ENCODE data around the gene MRM2.

The MRM2 gene

DNA sequence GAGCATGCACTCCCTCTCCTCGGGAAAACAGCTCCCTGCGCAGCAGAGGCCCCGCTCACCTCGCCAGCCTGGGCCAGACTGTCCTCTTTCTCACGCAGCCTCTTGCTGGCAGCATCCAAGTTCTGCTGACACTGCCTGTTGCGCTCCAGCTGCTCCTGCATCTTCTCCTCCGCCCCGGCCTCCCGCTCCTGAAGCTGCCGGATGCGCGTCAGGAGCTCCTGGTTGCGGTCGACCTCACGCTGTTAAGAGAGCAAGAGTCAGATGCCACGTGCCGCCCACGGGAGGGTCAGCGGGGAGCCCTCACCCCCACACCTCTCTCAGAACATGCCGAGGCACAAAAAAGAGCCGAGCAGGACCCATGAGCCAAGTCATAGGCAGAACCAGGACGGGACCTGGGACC is 19.5 kb downstream of the MRM2 start:
- DNase-seq (ENCODE audit: low read depth in 2 of 2), result no peak

GRCh38 chr7:2220954-2221353 is 21.1 kb downstream of the MRM2 start:
- DNase-seq (ENCODE audit: low read depth in 2 of 2), result no peak

GRCh38 chr7:2220506-2220905 is 21.5 kb downstream of the MRM2 start:
- no peak for DNase-seq (ENCODE audit: low read depth in 2 of 2)

GRCh38 chr7:2220030-2220429 is 22.0 kb downstream of the MRM2 start:
- no peak for DNase-seq (ENCODE audit: low read depth in 2 of 2)

DNA sequence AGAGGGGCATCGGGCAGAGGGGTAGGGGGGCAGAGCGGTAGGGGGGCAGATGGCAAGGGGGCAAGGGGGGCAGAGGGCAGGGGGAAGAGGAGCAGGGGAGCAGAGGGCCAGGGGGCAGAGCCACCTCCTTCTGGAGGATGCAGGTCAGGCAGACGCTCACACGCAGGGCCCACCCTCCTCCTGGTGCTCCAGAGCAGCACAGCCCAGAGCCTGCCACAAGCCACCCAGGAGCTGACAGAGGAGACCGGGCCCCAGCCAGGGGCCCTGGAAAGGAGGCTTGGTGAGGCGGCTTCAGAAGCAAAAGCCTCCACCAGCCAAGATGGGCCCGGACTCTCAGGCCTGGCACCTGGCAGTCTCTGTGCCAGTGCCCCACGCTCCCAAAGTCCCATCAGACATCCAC is 22.4 kb downstream of the MRM2 start:
- DNase-seq (ENCODE audit: low read depth in 2 of 2), result no peak

DNA sequence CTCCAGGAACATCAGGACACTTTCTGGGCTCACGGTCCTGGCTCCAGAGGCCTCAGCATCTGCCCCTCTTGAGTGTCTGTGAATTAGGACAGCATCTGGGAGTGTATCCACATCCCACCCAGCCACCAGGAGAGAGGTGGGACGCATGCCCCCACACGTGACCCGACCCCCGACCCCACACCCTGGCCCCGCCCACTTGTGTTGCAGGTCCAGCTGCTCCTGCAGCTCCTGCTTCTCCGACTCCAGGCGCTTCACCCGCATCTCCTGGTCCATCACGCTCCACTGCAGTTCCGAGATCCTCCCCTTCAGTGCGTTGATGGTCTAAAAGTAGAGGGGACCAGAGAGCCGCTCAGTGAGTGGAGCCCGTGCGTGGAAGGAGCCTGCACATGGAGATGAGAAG is 22.9 kb downstream of the MRM2 start:
- no peak for DNase-seq (ENCODE audit: low read depth in 2 of 2)

GRCh38 chr7:2218444-2218785 is 23.6 kb downstream of the MRM2 start:
- no peak for DNase-seq (ENCODE audit: low read depth in 2 of 2)

DNA sequence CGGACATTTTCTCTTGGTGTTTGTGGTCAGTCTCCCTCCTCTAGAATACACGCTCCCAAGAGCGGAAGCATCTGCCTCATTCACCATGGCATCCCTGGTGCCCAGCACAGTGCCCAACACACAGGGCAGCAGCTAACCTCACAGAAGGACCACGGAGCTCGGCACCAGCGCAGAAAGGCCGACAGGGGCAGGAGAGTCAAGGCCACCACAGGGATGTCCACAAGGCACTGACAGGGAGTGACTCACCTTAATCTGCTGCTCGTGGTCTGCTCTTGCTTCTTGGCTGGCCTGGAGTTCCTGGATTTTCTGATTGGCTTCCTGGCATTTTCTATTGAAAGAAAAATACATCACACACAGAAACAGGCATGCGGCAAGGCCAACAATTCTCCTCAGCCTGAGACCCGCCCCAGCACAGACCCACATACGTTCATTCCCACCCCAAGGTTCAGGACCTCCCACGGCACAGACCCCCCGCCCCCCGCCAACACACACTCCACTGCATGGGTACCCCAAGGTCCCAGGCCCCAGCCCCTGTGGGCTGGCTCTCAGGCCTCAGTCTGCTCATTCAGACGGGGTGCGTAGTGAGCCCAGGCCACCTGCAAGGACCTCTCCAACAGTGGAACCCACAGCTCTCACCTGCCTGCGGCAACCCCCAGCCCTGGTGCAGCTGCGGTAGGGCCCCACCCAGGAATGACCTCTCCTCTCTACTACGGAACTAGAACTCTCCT is 24.1 kb downstream of the MRM2 start:
- no peak for DNase-seq (ENCODE audit: low read depth in 2 of 2)

GRCh38 chr7:2217206-2217605 is 24.8 kb downstream of the MRM2 start:
- DNase-seq (ENCODE audit: low read depth in 2 of 2), result no peak

- no peak for DNase-seq (ENCODE audit: low read depth in 2 of 2)
Measured at GRCh38 chr7:2215851-2216250, 26.2 kb downstream of the MRM2 start.

- peak in 1 of 2 donors; percentile 5 for DNase-seq (ENCODE audit: low read depth in 2 of 2)
Measured at GRCh38 chr7:2214636-2215035, 27.4 kb downstream of the MRM2 start.

DNA sequence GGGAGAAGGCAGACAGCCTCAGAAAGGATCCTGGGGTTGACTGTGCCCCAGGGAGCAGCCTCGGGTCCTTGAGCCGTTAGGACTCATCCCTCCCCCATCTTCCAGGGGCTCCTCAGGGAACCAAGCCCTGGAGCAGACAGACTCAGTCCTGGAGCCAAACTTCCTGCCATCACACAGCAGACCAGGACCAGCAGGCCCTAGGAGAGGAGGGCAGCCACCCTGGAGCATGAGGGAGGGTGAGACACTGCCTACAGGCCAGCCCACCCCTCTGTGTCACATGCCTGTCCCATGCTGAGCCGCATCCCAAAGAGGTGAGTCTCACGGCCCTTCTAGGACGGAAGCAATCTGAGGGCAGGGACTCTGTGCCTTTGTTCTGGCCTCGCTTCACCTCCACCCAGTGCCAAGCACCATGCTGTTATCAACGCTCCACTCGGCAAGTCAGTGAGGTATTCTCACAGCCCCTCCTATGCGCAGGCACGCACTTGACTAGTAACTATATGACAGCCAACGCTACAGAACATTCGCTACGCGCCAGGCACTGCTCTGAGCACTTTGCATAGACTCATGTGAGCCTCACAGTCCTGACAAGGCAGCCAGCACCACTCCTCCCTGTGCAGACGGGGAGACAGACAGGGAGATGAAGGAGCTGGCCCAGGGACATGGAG is 28.3 kb downstream of the MRM2 start:
- no peak for DNase-seq (ENCODE audit: low read depth in 2 of 2)

DNA sequence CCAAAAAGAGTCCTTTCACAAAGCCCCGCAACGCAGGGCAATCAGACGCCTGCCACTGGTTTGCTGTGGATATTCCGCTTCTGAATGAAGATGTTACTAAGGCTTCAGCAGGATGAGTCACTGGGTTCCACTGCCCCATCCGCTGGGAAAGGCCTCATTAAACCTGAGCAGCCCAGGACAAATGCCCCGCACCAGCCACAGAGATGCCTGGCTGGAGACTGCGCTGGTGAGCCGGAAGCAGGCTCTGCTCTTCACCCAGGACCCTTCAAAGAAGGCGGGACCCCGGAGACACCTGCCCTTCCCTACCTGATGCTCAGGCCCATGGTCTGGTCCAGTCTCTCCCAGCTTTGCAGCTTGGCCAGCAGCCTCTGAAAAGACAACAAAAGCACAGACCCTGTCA is 29.1 kb downstream of the MRM2 start:
- DNase-seq (ENCODE audit: low read depth in 2 of 2), result no peak

GRCh38 chr7:2211926-2212325 is 30.1 kb downstream of the MRM2 start:
- no peak for DNase-seq (ENCODE audit: low read depth in 2 of 2)

GRCh38 chr7:2211259-2211880 is 30.6 kb downstream of the MRM2 start:
- no peak for DNase-seq (ENCODE audit: low read depth in 2 of 2)

- DNase-seq (ENCODE audit: low read depth in 2 of 2), result no peak
Measured at GRCh38 chr7:2210551-2211258, 31.3 kb downstream of the MRM2 start.

DNA sequence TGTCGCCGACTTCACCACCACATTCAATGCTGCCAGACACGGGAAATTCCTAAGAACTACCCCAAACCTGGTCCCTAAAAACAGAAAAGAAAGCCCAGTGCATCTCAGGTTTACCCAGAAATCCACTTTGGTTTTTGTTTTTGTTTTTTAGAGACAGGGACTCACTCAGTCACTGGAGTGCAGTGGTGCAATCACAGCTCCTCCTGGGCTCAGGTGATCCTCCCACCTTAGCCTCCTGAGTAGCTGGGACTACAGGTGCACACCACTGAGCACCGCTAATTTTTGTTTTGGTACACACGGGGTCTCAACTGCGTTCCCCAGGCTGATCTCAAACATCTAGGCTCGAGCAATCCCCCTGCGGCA is 32.1 kb downstream of the MRM2 start:
- DNase-seq (ENCODE audit: low read depth in 2 of 2), result no peak

- peak; percentile 9 to 42 for DNase-seq (ENCODE audit: low read depth in 2 of 2)
Measured at GRCh38 chr7:2209146-2209960, 32.7 kb downstream of the MRM2 start.

DNA sequence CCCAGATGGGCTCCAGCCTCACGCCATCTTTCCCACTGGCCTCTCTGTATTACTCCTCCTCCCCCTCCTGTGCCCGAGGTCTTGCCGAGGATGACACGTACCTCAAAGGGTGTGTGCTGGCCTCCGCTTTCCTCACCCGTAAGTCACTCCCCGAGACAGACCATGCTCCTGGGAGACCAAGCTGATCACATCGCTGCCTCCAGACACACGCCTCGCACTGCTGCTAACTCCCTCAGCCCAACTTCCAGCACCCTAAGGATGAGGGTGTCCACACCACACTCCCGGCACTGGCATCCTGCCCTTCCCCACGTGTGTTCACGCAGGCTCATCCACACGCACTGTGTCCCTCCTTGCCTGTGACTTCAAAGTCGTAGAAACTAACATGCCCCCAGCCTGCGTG is 33.3 kb downstream of the MRM2 start:
- no peak for DNase-seq (ENCODE audit: low read depth in 2 of 2)

- DNase-seq (ENCODE audit: low read depth in 2 of 2), result no peak
Measured at GRCh38 chr7:2205036-2205780, 36.8 kb downstream of the MRM2 start.

GRCh38 chr7:2204446-2204845 is 37.6 kb downstream of the MRM2 start:
- DNase-seq (ENCODE audit: low read depth in 2 of 2), result no peak
